ENCODE results near the gene SESTD1.
"Not testable (repeated sequence)": the region's sequence is repeated elsewhere in the genome, so short reads cannot be mapped to it uniquely, and the experiment has no call there.

Gene SESTD1

DNA sequence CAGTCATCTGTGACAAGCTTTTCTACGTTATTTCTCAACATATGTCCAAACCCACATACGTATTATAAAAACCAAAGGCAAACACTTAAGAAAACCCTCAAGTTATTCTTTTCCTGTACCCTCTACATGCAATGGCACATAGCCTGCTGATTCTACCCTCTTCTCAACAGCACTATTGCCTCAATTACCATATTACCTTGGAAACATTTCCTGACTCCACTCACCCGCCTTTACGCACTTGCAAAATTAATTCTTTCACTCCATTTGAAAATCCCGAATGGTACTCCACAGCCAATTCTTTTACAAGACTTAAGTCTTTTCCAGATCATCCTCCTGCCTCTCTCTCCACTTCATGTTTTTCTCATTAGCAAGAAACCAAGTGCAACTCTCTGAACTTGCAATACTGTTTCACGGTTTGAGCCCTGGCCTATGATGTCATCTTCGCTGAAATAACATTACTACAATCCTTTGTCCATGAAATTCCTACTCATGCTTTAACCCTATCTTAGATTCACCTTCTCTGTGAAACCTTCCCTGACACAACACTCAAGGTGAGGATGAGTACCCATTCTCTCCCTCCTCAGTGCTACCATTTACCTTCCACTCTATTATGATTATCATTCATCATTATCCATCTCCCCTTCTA, 29.0 kb downstream of the SESTD1 start:
- peak; percentile 82 for DNase-seq

DNA sequence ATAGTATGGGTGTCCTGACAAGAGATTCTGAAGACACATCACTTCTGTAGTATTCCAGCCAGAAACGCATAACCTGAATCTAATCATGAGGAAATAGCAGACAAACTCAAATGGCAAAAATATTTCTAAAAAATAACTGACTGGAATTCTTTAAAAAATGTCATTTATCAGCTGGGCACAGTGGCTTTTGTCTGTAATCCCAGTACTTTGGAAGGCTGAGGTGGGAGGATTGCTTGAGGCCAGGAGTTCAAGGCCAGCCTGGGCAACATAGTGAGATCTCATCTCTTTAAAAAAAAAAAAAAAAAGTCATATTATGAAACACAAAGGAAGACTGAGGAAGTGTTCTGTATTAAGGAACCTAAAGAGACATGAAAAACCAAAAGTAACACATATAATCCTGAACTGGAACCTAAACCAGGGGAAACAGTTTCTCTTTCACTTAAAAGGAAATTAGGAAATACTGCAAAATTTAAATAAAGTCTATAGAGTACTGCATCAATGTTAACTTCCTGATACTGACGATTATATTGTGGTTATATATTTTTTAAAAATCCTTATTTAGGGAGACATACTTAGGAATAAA, 29.9 kb downstream of the SESTD1 start:
- DNase-seq = no peak

DNA sequence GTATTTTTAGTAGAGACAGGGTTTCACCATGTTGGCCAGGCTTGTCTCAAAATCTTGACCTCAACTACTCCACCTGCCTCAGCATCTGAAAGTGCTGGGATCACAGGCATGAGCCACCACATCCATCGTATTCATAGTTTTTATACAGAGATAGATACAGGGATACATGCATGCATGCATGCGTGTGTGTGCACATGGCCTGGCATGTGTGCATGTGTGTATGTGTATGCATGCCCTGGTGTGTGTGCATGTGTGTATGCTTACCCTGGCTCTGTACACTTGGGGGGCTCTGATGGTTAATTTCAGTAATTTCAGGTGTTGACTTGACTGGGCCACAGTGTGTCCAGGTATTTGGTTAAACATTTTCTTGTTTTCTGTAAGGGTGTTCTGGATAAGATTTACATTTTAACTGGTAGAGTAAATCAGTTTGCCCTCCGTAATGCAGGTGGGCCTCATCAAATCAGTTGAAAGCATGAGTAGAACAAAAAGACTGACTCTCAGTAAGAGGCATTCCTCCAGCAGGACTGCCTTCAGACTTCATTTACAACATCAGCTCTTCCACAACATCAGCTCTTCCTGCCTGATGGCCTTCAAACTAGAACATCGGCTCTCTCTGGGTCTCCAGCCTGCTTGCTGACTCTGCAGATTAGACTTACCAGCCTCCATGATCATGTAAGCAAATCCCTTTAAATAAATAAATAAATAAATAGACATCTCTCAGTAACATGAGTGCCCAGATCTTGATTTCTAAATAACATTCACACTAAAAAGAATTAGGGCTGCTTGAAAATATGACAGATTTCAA, 30.8 kb downstream of the SESTD1 start:
- DNase-seq = no peak

DNA sequence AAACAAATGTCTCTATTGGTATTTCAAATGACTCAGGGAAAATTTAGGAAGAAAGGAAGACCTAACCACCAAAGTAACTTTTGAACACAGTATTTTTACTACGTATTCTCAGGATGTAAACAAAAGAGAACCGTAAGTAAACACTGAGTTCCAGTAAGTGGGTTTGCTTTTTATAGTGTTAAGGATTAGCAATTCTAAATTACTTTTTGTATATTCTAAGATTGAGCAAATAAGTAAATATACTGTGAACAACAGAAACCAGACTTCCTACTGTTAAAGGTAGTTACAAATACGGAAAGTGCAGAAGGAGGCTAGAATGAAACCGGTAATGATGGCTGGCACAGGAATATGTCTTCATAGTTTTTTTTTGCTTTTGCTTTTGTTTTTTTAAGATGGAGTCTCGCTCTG, 31.5 kb downstream of the SESTD1 start:
- DNase-seq = no peak

DNA sequence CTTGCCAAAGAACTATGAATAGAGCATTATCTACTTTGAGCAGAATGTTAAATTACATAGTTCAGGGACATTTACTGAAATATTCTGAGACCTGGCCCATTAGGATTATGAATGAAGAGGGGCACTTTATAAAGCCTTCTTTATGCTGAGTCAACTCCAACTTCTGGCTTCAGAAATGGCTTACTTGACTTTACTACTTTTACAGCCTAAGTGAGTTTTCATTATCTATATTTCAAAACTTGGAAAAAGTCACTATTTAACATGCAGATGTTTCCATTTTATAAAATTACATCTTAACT, 37.7 kb downstream of the SESTD1 start:
- no peak for DNase-seq

DNA sequence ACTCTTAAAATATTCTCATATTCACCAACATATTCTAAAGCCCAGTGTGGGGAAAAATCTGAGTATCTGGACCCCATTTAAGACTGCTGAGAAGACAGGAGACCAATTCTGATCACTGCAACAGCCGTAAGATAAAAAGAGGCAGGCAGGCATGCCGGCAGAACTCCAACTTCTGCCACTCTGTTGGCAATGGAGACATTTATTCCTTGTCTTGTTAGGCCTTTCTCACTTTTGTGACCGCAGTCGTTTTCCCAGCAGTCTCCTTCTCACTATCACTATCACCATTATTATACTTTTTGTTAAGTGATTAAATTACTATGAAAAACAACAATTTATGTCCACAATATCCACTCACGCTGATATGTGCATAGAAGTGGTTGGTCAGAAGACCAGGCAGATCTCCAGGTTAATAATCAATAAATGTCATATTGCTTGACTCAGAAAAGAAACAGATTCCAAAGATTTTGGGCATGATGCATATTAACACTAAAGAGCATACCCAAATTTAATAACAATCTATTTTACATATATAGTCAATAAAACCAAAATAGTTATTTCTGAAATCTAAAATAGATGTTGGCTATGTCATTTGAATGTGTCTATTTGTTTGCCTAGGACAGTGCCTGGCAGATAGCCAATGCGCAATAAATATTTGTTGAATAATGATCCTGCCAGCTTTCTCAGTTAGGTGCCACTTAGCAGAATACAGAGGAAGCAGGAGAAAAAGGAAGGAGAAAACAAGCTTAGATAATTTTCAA, 38.2 kb downstream of the SESTD1 start:
- no peak for DNase-seq

DNA sequence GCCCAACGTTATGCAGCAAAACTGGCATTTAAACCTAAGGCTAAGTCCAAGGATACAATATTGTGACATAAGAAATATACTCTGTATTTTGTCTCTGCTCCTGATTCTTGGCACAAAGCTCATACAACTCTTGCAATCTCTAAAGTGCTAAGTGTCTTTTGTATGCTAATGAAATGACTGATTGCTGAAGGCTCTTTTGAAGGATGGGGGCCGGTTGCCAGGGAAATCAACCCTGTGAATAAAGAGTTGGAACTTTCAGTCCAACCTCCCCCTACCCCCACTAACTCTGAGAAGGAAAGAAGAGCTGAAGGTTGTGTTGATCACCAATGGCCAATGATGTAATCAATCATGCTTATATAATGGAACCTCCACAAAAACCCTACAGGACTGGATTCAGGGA, 40.3 kb downstream of the SESTD1 start:
- DNase-seq = no peak

DNA sequence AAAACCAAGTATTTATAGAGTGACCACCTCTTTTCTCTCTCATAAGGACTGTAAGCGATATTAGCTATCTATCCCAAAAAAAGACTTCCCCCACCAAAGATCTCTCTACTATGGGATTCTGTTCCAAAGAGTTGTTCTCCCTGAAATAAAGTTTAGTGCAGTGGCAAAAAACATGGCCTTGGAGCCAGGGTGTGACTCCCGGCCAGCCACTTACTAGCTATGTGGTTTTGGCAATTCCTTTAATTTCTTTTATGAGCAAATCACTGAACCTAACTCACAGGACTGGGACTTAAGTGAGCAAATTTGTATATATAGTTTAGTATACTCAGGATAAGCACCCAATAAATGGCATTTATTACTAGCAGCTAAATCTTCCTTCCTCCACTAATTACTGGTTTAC, 42.6 kb downstream of the SESTD1 start:
- DNase-seq = no peak

DNA sequence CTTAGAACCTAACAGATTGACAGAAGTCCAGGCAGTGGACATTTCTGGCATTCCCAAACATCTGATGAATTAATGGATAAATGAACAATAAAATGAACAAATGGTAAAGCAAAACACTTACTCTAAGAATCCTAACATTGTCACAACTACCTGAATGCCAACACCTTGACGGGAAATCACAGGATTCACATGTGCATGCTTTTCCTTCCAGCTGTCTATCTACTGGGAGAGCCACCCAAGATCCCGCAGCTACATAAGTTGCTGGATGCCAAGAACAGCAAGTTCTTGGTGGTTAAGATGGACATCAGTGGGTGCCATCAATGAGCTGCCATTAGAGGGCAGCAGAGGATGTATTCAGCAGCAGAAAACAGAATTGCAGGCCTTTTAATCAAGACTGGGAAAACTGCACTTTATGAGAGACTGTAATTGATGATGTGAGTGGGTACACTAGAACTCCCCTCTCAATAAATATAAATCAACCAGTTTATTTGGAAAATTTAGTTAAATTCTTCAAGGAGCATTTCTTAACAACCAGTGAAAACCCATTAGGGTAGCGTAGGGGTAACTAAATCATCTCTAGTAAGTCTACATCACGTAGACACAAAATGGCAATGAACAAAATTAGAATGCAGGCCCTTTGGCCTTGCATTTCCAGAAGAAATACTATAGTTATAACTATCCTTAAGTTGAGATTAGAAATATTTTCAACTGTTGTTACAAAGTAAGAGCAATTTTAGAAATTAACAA, 45.6 kb downstream of the SESTD1 start:
- peak; percentile 77 for DNase-seq

DNA sequence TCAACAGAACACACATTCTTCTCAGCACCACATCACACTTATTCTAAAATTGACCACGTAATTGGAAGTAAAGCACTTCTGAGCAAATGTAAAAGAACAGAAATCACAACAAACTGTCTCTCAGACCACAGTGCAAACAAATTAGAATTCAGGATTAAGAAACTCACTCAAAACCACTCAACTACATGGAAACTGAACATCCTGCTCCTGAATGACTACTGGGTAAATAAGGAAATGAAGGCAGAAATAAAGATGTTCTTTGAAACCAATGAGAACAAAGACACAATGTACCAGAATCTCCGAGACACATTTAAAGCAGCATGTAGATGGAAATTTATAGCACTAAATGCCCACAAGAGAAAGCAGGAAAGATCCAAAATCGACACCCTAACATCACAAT, 50.0 kb downstream of the SESTD1 start:
- not testable (repeated sequence) for DNase-seq

DNA sequence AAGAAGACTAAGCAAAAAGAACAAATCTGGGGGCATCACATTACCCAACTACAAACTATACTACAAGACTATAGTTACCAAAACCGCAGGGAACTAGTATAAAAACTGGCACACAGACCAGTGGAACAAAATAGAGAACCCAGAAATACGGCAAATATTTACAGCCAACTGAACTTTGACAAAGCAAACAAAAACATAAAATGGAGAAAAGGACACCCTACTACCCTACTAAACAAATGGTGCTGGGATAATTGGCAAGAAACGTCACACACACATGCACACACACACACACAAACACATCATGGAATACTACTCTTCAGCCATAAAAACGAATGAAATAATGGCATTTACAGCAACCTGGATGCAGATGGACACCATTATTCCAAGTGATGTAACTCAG, 53.3 kb downstream of the SESTD1 start:
- DNase-seq = no peak

DNA sequence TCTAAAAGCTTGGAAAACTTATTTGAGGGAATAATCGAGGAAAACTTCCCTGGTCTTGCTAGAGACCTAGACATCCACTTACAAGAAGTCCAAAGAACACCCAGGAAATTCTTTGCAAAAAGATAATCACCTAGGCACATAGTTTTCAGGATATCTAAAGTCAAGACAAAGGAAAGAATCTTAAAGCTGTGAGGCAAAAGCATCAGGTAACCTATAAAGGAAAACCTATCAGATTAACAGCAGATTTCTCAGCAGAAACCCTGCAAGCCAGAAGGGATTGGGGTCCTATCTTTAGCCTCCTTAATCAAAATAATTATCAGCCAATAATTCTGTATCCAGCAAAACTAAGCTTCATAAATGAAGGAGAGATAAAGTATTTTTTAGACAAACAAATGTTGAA, 56.4 kb downstream of the SESTD1 start:
- not testable (repeated sequence) for DNase-seq

DNA sequence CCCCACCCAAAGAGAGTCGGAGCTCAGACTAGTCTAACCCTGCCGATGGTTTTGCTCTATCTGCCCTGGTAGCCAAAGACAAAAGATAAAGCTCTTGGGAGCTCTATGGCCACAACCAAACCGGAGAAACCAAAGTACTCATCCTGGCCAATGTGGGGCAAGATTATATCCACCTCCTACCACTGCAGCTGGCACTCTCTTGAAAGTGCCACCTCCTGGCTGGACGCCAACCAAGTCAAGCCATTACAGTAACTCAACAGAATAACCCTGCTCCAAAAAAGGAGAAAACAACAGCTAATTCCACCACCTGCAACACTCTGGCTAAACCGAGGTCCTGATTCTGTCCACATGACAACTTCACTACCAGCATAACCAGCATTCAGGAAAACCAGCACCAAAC, 57.6 kb downstream of the SESTD1 start:
- no peak for DNase-seq

DNA sequence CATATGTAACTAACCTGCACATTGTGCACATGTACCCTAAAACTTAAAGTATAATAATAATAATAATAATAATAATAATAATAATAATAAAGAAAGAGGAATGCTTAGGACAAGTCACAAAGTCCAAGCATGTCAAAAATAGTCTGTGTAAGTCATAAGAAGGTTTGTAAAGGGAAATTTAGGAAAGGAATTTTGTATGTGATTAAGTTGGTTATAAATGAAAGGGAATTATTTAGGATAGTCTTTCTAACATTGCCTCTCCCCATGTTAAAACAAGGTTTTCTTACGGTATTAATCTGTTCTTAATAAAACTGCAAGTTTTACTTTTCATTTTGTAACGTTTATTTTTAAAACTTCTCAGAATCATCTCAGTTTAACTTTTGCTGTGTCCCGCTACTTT, 62.8 kb downstream of the SESTD1 start:
- no peak for DNase-seq

DNA sequence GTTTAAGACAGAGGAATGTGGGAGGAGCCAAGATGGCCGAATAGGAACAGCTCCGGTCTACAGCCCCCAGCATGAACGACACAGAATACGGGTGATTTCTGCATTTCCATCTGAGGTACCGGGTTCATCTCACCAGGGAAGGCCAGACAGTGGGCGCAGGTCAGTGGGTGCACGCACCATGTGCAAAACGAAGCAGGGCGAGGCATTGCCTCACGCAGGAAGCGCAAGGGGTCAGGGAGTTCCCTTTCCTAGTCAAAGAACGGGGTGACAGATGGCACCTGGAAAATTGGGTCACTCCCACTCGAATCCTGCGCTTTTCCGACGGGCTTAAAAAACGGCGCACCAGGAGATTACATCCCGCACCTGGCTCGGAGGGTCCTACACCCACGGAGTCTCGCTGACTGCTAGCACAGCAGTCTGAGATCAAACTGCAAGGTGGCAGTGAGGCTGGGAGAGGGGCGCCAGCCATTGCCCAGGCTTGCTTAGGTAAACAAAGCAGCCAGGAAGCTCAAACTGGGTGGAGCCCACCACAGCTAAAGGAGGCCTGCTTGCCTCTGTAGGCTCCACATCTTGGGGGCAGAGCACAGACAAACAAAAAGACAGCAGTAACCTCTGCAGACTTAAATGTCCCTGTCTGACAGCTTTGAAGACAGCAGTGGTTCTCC, 68.6 kb downstream of the SESTD1 start:
- not testable (repeated sequence) for DNase-seq

DNA sequence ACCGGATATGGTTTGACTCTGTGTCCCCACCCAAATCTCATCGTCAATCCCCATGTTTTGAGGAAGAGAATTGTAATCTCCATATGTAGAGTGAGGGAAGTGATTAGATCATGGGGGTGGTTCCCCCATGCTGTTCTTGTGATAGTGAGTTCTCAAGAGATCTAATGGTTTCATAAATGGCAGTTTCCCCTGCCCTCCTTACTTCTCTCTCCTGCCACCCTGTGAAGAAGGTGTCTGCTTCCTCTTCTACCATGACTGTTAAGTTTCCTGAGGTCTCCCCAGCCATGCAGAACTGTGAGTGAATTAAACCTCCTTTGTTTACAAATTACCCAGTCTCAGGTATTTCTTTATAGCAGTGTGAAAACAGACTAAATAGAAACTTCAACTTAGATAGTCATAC, 69.5 kb downstream of the SESTD1 start:
- DNase-seq = no peak

DNA sequence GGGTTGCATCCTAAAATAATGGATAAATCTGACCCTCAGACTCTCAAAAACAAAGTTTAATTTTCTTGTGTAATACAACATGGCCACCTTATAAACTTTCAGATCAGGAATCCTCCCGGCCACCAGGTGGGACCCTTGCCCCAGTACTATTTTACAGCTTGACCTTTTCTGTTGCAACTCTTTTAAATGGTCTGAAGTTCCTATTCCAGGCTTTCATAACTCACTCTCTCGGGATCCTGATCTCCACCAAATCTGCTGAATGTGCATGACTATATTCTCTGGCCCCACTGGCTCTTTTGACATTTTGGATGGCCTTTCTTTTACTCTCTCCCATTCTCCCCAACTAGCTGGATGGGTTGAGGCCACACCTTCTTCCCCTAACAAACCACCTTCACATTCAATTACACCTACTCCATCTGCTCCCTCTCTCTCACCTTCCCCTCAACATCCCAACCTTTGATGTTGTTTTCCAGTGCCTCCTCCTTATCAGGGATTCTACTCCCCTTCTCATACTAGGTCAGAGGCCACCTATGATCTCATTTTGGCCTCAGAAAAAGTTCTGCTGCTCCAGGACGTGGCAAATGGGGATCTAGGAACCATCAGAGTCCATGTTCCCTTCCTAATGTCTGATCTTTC, 70.8 kb downstream of the SESTD1 start:
- no peak for DNase-seq

DNA sequence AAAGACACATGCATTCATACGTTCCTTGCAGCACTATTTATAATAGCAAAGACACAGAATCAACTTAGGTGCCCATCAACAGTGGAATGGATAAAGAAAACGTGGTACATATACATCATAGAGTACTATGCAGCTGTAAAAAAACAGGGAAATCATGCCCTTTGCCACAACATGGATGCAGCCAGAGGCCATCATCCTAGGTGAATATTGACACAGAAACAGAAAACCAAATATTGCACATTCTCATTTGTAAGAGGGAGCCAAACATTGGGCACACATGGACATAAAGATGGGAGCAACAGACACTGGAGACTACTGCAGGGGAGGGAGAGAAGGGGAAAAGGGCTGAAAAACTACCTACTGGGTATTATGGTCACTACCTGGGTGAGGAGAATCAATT, 73.5 kb downstream of the SESTD1 start:
- DNase-seq = no peak

DNA sequence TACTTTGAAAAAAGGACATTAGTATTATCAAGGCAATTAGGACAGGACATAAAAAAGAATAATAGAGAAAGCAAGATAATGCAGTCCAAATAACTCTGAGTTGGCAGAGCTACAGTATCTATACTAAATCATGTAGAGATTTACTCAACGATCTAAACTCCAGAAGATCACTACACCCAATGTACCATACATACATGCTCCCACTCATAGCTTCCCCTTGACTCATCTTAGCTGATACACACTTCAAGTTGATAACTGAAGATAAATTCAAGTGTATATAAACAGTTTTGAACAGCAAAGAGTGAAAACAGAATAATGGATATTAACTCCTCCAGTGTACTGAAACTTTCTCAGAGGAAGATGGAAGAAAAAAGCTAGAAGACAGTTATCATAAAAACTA, 78.5 kb downstream of the SESTD1 start:
- DNase-seq = no peak

DNA sequence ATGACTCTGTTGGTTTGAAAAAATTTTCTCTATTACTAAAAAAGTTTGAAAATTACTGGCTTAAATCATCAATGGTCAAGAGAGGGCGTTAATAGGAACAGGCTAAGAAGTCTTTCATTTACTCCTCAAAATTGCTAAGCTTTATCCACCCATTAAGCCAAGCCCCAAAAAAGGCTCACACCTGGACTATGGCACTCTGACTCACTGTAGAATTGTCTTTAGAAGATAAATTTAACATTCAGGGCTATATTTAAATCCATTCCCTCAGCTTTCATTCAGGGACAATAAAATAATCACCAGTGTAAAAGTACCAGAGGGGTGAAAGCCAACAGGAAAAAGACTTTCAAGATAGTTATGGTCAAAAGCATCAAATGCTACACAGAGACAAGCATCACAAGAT, 80.0 kb downstream of the SESTD1 start:
- DNase-seq = no peak

DNA sequence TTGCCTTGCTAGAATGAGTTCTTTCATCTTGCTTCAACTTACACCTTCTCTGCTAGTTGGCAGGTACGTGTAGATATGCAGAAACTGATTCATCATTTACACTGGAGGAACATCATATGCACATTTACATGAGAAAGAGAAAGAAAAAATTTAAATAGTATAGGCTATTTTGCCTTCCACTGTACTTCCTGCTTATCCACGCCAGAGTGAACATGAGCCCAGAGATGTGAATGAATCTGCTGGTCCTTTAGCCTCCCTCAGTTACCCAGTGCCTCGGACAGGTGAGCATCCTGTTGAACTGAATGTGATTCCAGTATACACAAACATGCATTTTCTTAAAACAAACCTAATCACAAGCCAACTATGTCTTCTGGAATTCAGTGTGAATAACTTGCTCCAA, 83.6 kb downstream of the SESTD1 start:
- no peak for DNase-seq

DNA sequence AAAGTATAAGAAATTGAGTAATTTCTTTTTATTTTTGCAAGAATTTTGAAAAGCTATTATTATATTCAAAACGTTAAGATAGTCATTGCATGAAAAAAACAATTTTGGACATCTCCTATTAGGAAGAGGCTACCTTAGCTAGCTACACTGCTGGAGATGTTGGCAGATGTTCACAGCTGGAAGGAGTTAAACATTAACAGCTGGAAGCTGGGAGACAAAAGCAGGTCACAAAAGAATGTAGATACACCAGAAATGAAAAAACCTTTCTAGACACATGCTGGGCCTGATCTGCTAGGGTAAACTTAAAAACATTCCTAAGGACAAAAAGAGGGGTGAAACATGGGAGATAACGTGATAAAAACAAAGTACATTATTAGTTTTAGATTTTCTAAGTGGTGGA, 84.4 kb downstream of the SESTD1 start:
- no peak for DNase-seq
